Hepatocyte (in vitro differentiated cells): ENCODE results near the gene MAPK8IP2.

Experiments
- CTCF ChIP-seq: fragments of 200-600 bp; sonication (generic); IDR thresholded peaks from 2 replicates; pipeline ENCODE4 v1.5.1; 2016; ENCODE audit warnings: antibody characterized with exemption, mild to moderate bottlenecking; ENCODE audit not compliant: poor library complexity
- EZH2 ChIP-seq: fragments of 200-600 bp; sonication (generic); IDR thresholded peaks from 2 replicates; pipeline ENCODE4 v1.6.1; 2016; ENCODE audit warnings: antibody characterized with exemption, mild to moderate bottlenecking, borderline replicate concordance
- EZH2phosphoT487 ChIP-seq: fragments of 200-600 bp; sonication (generic); IDR thresholded peaks from one replicate; pipeline ENCODE4 v1.6.1; 2018; ENCODE audit warnings: antibody characterized with exemption, mild to moderate bottlenecking, low read depth, moderate library complexity; ENCODE audit not compliant: unreplicated experiment, severe bottlenecking

DNA sequence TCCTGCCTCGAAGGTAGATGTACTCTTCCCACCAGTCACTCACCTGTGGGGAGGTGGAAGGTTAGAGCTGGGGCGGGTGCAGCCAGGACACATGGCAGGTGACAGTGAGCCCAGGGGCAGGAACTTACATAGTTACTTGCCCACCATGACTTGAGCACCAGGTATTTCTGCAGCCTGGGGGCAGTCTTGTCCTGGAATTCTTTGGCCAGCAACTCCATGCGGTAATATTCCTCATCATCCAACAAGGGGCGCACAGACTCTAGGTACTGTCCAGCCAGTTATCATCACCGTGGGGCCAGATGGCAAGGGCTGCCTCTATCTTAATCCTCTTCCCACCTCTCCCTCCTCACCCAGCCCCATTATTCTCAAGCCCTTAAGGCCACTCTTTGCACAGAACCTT is 24.5 kb upstream of the MAPK8IP2 start:
- no peak for TF ChIP-seq CTCF
- no peak for TF ChIP-seq EZH2
- TF ChIP-seq EZH2phosphoT487 = no peak
